Common myeloid progenitor, CD34-positive (primary cell): ENCODE measurements around the gene PRDM16.

Source experiments
- CTCF ChIA-PET: fragments of 350-600 bp; sonication (Branson Sonifier 250); formaldehyde crosslinking; loops from one replicate; lab custom pipeline; 2021; ENCODE audit warnings: antibody characterized with exemption; lab: Charles Lee
- POLR2A ChIA-PET: fragments of 350-600 bp; sonication (Branson Sonifier 250); formaldehyde crosslinking; loops from one replicate; lab custom pipeline; 2021; ENCODE audit warnings: antibody characterized with exemption; lab: Charles Lee
- DNase-seq, 3 donors: peaks; one replicate each; pipeline versions ENCODE4 v3.0.0 to v3.0.0-alpha.2; 2013
- H3K27ac ChIP-seq, 2 experiments: 1 replicate in 1 of 2; 2 replicates in 1 of 2; pipeline ENCODE4 v1.7.0; 2013; ENCODE audit warnings: inconsistent platforms in 2 of 2, low read length in 2 of 2, mild to moderate bottlenecking in 2 of 2, low read depth in 1 of 2, moderate library complexity in 1 of 2; ENCODE audit not compliant: severe bottlenecking in 2 of 2, insufficient read depth in 1 of 2, poor library complexity in 1 of 2
- H3K27me3 ChIP-seq, 5 experiments: replicated peaks in 2 of 5; 1 replicate in 3 of 5; 2 replicates in 2 of 5; pipeline versions ENCODE4 v1.6.1 to v1.7.0; 2013; ENCODE audit warnings: low read length in 4 of 5, mild to moderate bottlenecking in 2 of 5, moderate library complexity in 2 of 5, inconsistent platforms in 1 of 5; ENCODE audit not compliant: insufficient read depth in 5 of 5, control insufficient read depth in 4 of 5
- H3K36me3 ChIP-seq, 4 experiments: 1 replicate in 2 of 4; 2 replicates in 2 of 4; pipeline versions ENCODE4 v1.6.1 to v1.7.0; 2013; ENCODE audit warnings: low read length in 3 of 4, control low read depth in 1 of 4, mild to moderate bottlenecking in 1 of 4; ENCODE audit not compliant: control insufficient read depth in 4 of 4, insufficient read depth in 4 of 4
- H3K4me1 ChIP-seq, 4 experiments: 1 replicate in 3 of 4; 2 replicates in 1 of 4; pipeline versions ENCODE4 v1.6.1 to v1.7.1; 2013; ENCODE audit warnings: low read length in 3 of 4, mild to moderate bottlenecking in 3 of 4, control low read depth in 1 of 4, inconsistent platforms in 1 of 4, moderate library complexity in 1 of 4; ENCODE audit not compliant: control insufficient read depth in 4 of 4, insufficient read depth in 4 of 4; ENCODE audit errors: control extremely low read depth in 1 of 4
- H3K4me3 ChIP-seq, 7 experiments: 1 replicate in 4 of 7; 2 replicates in 3 of 7; pipeline versions ENCODE4 v1.5.1 to v1.7.0; 2013; ENCODE audit warnings: mild to moderate bottlenecking in 7 of 7, low read length in 6 of 7, moderate library complexity in 6 of 7, inconsistent platforms in 2 of 7, low read depth in 2 of 7, control low read depth in 1 of 7; ENCODE audit not compliant: insufficient read depth in 4 of 7, control insufficient read depth in 1 of 7; ENCODE audit errors: extremely low read depth in 1 of 7
- H3K9me3 ChIP-seq, 5 experiments: 1 replicate in 4 of 5; 2 replicates in 1 of 5; pipeline versions ENCODE4 v1.6.1 to v1.7.1; 2013; ENCODE audit warnings: low read length in 4 of 5, mild to moderate bottlenecking in 2 of 5, inconsistent platforms in 1 of 5, low read depth in 1 of 5, moderate library complexity in 1 of 5; ENCODE audit not compliant: control insufficient read depth in 4 of 5, insufficient read depth in 2 of 5; ENCODE audit errors: control extremely low read depth in 1 of 5
- WGBS: methylation state at CpG from one replicate; pipeline ENCODE4 v1.1.5; 2013; ENCODE audit not compliant: insufficient coverage; 5-methylcytosine and 5-hydroxymethylcytosine counted together

PRDM16 gene

DNA sequence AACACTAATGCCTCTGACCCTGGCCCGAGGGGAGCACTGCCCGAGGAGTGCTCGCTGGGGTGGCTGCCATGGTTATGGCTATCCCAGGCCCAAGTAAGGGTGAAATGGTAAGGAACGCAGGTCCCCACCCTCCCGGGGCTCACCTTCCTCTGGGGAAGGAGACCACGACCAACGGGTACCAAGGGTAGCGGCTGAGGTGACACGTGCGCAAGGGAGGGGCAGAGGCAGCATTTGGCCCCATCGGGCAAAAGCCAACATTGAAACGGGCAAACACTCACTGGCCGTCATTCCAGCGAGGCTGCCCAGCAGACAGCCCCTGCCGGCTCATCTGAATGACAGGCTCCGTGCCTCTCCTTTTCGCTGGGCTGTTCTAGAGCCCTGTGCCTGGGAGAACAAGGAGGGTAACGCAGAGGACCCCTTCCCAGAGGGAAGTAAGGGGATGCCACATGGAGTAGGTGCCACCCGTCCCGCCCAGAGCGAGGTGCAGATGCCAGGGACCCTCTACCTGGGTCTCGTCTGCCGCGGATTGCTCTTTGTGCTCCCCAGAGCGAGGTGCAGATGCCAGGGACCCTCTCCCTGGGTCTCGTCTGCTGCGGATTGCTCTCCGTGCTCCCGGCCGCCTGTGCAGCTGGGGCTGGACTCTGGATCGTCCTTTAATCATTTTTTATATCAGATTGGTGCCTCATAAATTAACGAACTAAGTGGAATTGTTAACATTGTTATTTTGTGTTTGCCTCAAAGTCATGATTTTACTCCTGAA lies 31.5 kb upstream of the PRDM16 start:
- POLR2A ChIA-PET = no interaction called here
- 93% methylated on average over 29 of the region's 32 CpGs for WGBS
- no peaks in the 10 kb centered on the region for H3K9me3 ChIP-seq
- H3K36me3 ChIP-seq = no peaks in the 10 kb centered on the region
- no peak for DNase-seq
- no peaks in the 10 kb centered on the region for H3K27me3 ChIP-seq
- H3K4me3 ChIP-seq = no peak overlapping the region
- no peaks in the 10 kb centered on the region for H3K4me1 ChIP-seq
- H3K27ac ChIP-seq = no peak overlapping the region
- CTCF ChIA-PET = no interaction called here

DNA sequence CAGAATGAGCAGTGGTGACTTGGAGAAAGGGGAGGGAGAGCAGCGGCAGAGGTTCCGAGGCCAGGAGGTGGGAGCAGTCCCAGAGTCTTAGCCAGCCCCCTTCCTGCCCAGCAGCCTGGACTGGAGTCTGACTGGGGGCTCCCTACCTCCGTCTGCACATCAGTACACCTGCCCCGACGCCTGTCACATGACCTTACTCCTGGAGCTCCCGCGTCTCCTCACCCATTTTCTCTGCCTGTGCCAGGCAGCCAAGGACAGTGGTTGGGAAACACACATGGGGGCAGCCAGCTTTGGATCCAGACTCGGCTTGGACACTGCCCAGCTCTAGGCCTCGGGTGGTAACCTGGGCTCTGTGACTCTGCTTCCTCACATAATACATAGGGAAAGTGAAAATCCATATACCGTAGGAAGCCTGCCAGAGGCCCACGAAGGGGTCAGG lies 30.9 kb upstream of the PRDM16 start:
- ChIA-PET POLR2A (no interaction called here), CTCF (no interaction called here)
- 91% methylated on average over 7 of the region's 11 CpGs for WGBS
- H3K36me3 ChIP-seq = no peaks in the 10 kb centered on the region
- no peak overlapping the region for H3K4me3 ChIP-seq
- H3K9me3 ChIP-seq = no peaks in the 10 kb centered on the region
- no peaks in the 10 kb centered on the region for H3K4me1 ChIP-seq
- H3K27me3 ChIP-seq = no peaks in the 10 kb centered on the region
- DNase-seq = no peak
- no peak overlapping the region for H3K27ac ChIP-seq

DNA sequence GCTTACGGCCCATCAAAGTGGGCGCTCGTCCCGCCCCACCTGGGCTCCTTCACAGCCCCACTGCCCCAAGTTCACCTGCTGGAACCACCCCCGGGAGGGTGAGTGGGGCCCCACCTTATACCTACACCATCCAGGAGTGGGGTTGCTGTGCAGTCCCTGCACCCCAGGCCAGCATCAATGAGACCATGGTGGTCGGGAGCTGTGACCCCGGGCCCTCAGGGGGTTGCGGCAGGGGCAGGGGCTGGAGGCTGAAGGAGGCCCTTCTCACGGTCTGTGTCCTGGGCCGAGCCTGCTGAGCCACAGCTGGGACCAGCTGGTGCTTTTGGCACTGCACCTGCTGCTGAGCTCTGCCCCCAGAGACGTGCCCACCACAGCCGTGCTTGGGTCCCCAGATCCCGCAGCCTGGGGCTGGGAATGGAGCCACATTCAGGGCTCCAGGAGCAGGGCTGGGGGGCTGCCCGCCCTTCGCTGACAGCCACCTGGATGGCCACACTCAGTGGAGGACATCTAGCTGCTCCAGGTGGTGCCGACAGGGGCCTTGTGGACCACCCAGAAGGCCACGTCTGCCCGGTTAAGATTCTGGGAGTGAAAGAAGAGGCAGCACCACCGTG lies 30.3 kb upstream of the PRDM16 start:
- whole genome bisulfite sequencing = 95% methylated on average over 14 of the region's 19 CpGs
- Histone ChIP-seq H3K4me1 (no peaks in the 10 kb centered on the region), H3K4me3 (no peak overlapping the region), H3K36me3 (no peaks in the 10 kb centered on the region), H3K27ac (no peak overlapping the region), H3K9me3 (no peaks in the 10 kb centered on the region), H3K27me3 (no peaks in the 10 kb centered on the region)
- no peak for DNase-seq
- CTCF ChIA-PET = no interaction called here
- POLR2A ChIA-PET = no interaction called here

DNA sequence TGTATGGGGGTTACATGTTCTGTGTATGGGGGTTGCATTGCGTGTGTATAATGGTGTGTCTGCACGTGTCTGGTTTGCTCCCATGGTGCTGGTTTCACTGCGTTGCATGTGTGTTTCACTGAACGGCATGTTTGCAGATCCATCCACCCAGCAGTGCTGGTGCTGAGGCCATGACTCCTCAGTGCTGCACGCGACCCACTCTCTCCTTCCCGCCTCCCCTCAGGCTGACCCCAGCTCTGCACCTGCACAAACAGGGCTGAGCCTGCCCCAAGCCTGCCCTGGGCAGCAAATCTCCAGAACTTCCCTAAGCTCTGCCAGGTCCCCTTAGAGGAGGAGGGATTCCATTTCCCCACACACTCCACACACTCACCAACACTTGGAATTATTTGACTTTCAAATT lies 29.0 kb upstream of the PRDM16 start:
- Histone ChIP-seq H3K27ac (no peak overlapping the region), H3K4me3 (no peak overlapping the region), H3K36me3 (no peaks in the 10 kb centered on the region), H3K9me3 (no peaks in the 10 kb centered on the region), H3K4me1 (no peaks in the 10 kb centered on the region), H3K27me3 (no peaks in the 10 kb centered on the region)
- POLR2A ChIA-PET = no interaction called here
- 93% methylated on average over 7 of the region's 7 CpGs for WGBS
- CTCF ChIA-PET = interaction anchor here (1.8 kb wide), 1 partner anchor 27 kb away, joined by 5 read pairs; no protein-coding TSS in a partner anchor
- DNase-seq = no peak

DNA sequence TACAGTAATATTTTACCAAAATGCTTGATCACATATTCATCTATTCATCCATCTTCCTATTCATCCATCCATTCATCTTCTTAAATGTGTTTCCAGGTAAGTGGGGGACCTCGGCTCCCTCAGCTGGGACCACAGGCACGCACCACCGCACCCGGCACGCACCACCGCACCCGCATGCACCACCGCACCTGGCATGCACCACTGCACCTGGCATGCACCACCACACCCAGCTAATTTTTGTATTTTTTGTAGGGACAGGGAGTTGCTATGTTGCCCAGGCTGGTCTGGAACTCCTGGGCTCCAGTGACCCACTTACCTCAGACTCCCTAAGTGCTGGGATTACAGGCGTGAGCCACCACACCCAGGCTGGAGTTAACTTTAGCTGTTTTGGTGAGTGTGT lies 26.5 kb upstream of the PRDM16 start:
- H3K4me1 ChIP-seq = no peaks in the 10 kb centered on the region
- POLR2A ChIA-PET = no interaction called here
- DNase-seq = no peak
- 92% methylated on average over 6 of the region's 9 CpGs for WGBS
- no peaks in the 10 kb centered on the region for H3K27me3 ChIP-seq
- H3K4me3 ChIP-seq = no peak overlapping the region
- no peaks in the 10 kb centered on the region for H3K36me3 ChIP-seq
- CTCF ChIA-PET = no interaction called here
- peaks cover 0 to 3% (median 0%) of the 10 kb centered on the region in 5 experiments for H3K9me3 ChIP-seq
- H3K27ac ChIP-seq = no peak overlapping the region

DNA sequence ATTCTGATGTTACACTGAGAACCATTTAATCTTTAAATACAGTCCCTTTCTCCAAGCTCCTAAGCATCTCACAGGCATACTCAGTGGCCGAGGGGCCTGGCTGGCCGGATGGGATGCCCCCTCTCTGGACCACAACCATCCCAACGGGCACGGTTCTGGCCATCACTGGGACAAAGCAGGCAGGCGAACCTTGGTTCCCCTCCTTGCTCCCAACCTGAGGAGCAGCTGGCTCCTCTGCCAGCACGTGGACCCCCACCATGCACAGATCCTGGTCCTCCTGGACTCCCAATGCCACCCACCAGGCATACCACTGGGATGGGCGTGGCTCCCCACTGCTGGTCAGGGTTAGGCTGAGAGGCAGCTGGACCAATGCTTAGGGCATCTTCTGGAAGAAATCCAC lies 19.8 kb upstream of the PRDM16 start:
- no peak for DNase-seq
- ChIA-PET POLR2A (no interaction called here), CTCF (no interaction called here)
- Histone ChIP-seq H3K36me3 (no peaks in the 10 kb centered on the region), H3K4me3 (no peak overlapping the region), H3K27ac (no peak overlapping the region), H3K27me3 (no peaks in the 10 kb centered on the region), H3K9me3 (peaks cover 0 to 8% (median 0%) of the 10 kb centered on the region in 5 experiments), H3K4me1 (no peaks in the 10 kb centered on the region)
- 92% methylated on average over 6 of the region's 7 CpGs for WGBS

DNA sequence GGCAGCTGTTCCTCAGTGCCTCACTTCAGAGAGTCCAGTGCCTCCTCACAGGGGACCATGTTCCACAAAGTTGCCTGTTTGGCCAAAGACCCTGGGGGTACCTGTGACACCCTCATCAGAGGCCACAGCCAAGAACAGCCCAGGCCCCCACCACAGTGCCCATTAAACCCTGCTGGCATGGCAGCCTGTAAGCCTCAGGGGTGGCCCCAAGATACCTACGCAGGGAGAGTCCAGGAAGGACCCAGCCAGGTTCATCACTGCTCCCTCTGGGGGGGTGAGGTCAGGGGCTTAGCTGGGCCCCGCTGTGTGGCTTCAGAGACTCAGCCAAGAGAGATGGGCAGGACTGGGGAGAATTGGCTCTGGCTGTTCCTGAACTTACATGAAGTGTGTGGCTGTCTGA lies 19.1 kb upstream of the PRDM16 start:
- H3K4me1 ChIP-seq = no peaks in the 10 kb centered on the region
- ChIA-PET CTCF (no interaction called here), POLR2A (no interaction called here)
- no peak overlapping the region for H3K27ac ChIP-seq
- no peaks in the 10 kb centered on the region for H3K27me3 ChIP-seq
- 100% methylated on average over 1 of the region's 2 CpGs for WGBS
- H3K36me3 ChIP-seq = no peaks in the 10 kb centered on the region
- DNase-seq = no peak
- H3K9me3 ChIP-seq = peaks cover 0 to 8% (median 0%) of the 10 kb centered on the region in 5 experiments
- no peak overlapping the region for H3K4me3 ChIP-seq
